ENCODE results near the gene TEK. TPM values are rescaled to one million over a fixed set of nuclear protein-coding genes. Genes with fewer than 3 reads are reported as not detected.

The TEK gene
- total RNA-seq, 1 experiment from 2014 or later = 0.15 TPM

DNA sequence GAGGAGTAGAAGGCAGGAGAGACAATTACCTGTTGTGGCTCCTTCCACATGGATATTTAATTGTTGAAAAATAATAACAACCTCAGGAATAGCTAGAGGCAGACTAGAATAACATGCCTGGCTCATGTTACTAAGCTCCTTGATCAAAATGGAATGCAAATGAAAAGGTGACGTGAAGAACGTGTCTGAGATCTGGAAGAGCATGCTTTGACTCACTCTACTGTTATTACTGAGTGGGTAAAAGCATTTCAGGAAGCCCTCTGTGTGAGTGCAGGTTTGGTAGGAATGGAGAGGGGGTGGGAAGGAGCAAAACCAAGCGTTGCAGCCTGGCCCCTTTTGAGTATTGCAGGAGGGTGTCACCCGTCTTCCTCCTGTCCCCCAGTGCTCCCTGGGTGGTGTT lies 103.2 kb downstream of the TEK start:
- no peak for DNase-seq (ENCODE audit: low spot score)

DNA sequence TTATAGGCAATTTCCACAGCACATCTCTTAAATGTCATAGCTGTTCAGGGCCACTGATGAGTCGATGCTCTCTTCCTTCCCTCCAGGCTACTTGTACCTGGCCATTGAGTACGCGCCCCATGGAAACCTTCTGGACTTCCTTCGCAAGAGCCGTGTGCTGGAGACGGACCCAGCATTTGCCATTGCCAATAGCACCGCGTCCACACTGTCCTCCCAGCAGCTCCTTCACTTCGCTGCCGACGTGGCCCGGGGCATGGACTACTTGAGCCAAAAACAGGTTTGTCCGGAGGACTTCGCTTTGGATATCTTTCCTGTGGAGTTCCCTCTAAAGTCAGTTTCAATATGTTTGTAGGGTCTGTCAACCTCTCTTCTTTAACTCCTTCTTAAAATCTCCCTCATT lies 103.6 kb downstream of the TEK start:
- DNase-seq (ENCODE audit: low spot score) = no peak

DNA sequence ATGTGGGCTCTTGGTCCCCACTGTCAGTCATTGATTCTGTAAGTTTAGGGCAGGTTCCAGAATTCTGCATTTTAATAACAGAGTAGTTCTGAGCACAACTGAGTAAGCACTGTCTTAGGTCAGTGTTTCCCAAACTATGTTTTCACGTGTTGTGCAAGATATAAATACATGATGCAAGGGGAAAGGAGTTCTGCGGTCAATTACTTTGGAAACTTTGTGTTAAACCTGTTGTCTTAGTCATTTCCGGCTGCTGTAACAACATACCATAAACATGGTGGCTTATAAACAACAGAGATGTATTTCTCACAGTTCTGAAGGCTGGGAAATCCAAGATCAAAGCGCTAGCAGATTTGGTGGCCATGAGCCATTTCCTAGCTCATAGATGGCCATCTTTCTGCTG lies 118.2 kb downstream of the TEK start:
- DNase-seq (ENCODE audit: low spot score) = no peak

DNA sequence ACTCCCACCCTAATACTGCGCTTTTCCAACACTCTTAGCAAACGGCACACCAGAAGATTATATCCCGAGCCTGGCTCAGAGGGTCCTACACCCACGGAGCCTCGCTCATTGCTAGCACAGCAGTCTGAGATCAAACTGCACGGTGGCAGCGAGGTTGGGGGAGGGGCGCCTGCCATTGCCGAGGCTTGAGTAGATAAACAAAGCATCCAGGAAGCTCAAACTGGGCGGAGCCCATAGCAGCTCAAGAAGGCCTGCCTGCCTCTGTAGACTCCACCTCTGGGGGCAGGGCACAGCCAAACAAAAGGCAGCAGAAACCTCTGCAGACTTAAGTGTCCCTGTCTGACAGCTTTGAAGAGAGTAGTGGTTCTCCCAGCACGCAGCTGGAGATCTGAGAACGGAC lies 130.6 kb downstream of the TEK start:
- DNase-seq (ENCODE audit: low spot score) = peak; percentile 7

DNA sequence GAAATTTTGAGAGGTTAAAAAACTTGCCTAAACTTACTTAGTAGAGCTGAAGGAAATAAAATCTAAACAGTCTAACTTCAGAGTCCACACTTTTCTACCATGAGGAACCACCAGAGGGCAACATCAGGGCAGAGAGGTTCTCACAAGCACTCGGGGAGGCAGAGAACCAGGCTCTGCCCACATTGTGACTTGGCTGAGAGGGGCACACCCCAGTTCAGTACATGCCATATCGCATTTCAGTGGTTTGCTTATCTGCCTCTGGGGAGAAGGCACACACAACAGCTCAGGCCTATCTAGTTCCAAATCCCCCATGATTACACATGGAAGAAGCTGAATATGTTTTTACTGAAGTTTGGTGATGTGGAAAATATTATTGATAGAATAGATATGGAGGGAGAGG lies 138.7 kb downstream of the TEK start:
- peak; percentile 82 for DNase-seq (ENCODE audit: low spot score)

DNA sequence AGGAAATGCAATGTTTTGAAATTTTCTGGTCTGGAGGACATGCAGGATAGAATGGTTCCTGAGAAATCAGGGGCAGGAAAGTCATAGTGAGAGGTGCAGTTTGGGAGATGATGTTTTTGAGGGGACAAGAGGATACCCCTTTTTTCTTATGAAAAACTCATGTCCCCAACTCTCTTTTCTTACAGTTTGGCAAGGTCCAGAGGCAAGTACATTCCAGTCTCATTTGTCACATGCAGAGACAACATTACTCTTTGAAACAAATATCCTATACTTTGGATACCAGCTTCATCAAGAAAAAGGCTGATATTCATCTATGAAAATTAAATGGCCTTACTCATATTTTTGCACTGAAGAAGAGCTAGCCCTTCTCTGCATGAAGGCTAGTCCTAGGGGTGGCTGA lies 139.7 kb downstream of the TEK start:
- no peak for DNase-seq (ENCODE audit: low spot score)

DNA sequence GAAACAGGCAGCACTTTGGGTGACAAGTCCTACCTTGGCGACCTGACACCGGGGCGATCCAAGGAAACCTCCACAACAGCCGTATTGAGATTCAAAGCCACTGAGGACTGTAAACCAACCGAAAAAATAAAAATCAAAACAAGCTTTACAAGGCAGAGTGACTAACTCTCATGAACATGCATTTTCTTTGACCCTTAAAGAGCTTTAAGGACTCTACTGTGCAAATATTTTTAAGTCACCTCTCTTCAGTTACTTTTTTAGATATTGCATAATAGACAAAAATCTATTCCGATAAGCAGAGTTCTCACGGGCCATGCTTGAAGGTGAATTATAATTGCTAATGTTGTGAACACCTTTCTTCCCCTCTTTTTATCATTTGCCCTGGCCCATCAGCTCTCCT lies 149.6 kb downstream of the TEK start:
- no peak for DNase-seq (ENCODE audit: low spot score)

DNA sequence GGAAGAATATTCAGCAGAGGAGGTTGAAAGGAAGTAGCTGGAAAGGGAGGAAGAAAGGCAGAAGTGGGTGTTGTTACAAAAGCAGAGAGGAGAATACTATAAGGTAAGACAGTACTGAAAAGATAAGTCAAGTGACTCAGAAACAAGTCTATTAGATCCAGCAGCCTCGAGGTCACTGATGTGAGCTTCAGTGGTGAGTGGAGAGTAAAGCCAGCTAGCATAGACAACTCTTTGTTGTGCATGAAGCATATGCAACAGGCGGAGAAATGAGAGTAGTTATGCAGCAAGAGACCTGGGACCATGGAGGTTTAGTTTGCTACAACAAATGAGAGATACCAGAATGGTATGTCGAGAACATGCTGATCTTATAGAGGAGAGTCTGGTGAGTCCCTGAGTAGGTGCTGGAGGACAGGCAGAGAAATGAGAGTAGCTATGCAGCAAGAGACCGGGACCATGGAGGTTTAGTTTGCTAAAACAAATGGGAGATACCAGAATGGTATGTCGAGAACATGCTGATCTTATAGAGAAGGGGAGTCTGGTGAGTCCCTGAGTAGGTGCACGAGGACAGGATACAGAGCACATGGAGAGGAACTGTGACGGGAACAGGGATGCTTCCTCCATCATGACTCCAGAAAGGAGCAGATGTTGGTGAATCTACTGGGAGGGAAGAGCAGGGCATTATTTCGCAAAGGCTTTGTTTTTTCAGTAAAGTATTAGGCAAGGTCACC lies 151.9 kb downstream of the TEK start:
- DNase-seq (ENCODE audit: low spot score) = no peak

DNA sequence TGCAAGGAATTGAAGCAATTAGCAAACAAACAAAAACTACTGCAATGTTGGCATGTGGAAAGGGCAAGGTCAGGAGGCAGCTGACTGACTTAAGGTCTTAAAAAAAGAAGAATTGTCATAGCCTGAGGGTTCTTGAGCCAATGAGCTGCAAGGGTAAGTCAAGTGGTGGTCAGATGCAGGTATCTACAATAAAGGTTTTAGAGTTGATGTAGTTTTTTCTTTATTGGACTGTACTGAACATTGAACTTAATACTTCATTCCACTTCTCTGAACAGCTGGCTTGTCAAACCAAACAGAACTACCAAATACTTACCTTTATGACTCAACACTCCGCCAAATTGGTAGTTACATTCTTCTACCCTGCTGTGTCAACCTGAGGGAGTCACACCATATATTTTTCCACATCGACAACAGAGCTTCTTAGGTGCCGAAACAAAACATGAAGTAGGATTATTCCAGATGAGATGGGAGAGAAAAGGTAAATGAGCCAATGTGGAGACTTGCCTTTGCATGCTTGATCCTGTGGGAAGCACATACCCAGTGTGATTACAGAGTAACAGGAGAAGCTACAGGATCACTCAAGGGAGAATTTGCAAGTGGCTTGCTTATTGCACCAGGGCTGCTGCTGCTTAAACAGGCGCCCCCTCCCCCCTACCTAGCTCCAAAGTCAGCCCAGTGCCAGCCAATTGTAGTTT lies 152.6 kb downstream of the TEK start:
- DNase-seq (ENCODE audit: low spot score) = peak; percentile 15

DNA sequence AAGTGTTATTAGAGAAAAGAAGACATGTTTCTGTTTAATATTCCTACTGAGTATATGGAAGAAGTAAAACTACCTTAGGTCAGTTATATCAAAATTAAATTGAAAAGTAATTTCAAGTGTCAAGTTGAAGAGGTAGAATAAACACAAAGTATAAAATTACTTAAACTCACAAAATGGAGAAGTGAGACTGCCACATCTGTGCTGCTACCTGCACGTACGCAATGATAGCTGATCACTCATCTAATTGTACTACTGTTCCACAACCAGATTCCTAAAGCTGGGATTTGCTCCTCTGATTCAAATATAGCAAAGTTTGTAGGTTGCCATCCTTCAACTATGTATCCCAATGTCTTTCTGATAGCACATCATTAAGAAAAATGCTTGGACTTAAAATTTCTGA lies 163.1 kb downstream of the TEK start:
- no peak for DNase-seq (ENCODE audit: low spot score)

DNA sequence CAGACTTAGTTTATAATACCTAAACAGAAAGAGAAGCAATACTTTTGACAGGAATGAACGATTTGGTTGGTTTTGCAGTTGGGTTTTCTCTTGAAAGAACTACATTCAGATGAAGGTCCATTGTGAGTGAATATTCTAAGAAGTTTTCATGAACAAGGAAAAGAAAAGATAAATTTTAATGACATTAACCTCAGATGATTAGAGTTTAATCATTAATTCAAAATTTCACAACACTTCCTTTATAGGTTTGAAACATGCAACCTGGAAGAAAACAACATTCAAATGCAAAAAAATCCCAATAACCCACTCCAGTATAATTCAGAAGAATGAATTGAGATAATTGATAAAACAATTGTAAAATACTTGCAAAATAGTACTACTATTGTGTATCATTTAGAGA lies 164.2 kb downstream of the TEK start:
- DNase-seq (ENCODE audit: low spot score) = peak; percentile 75

DNA sequence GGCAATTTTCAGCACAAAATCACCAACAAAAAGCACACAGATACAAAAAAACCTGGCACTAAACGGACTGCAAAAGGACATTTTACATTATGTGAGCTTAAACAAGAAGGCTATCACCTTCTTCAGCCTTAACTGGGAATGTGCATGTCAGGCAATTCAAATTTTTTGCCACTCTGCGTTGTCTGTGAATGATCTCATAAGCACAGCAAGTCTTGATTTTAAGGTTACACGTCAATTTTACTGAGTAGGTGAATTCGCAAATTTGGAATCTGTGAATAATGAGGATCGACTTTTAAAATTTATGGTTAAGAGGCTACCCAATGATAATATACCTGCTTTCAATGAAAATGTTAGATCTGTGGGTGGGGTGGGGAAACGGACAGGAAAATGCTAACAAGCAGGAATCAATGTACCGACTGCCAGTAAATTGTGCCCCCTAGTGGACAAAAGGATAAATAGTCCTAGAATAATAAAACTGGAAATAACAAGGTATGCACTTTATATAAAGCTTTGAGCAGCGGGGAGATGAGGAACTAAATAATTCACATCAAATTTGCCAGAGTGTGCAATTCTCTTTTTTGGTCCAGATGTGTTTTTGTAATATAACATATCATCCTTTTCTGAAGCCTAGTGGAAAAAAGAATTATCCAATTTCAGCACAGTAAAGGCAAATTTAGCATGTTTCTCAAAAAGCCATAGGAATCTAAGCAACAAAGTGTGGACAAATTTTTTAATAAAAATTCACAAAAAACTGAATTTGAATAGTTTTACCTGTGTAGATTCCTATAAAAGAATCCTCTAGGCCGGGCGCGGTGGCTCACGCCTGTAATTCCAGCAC lies 167.4 kb downstream of the TEK start:
- DNase-seq (ENCODE audit: low spot score) = peak; percentile 84

DNA sequence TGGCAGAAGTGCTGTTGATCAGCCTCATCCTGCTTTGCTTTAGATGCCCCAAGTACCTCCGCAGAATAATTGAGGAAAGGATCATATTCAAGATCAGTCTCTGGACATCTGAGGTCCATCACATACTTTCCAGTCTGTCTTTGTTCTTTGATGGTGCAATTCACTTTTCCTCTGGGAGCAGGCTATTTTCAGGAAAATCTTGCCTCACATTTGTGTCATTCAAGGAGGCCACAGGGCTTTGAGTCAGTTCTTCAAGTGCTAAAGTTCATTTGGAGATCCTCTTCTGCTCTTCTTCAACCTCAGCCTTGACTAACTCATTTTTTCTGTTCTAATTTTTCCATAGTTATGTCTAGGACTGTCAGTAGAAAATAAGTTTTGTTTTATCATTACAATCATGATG lies 169.3 kb downstream of the TEK start:
- no peak for DNase-seq (ENCODE audit: low spot score)

DNA sequence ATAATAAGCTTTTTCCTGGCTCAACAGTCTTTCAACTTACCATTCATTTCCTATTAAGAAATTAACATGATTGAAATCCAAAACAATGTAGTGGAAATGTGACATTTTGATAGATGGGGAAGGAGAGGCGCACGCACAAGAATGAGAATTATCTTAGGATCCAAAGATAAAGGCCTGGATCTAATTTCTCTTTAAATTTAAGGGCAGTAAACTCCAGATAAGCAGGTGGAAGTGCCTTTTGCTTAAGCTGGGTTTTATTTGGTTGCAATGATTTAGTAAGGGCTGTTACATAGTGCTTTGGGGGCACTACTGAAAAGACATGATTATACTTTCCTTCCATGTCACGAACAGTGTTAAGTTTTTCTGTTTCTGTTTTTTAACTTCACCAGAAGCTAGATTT lies 170.6 kb downstream of the TEK start:
- DNase-seq (ENCODE audit: low spot score) = no peak

Small RNA genes lying within 50 kb of the gene (small RNA-seq; reads per million reads assigned to genes)
- gene AL355433.1 (not detected), gene RNA5SP280 (not detected)

Other genes starting within 250 kb of the TEK start
- gene CAAP1, start 216.4 kb upstream of the TEK start, total RNA-seq (2014; rRNA removed; shearing (Covaris generic)) = 19.9 and 28.2 TPM in 2 replicates
- gene PLAA, start 162.0 kb upstream of the TEK start, total RNA-seq (2014; rRNA removed; shearing (Covaris generic)) = 25.7 and 28.4 TPM in 2 replicates
- gene IFT74, start 152.8 kb upstream of the TEK start, total RNA-seq (2014; rRNA removed; shearing (Covaris generic)) = 4.0 and 4.7 TPM in 2 replicates
- 0.08 TPM in 1 of 2 replicates, not detected in the other for gene LRRC19, start 103.6 kb upstream of the TEK start, total RNA-seq (2014; rRNA removed; shearing (Covaris generic))
- 0.18 TPM in 1 of 2 replicates, not detected in the other for gene EQTN, start 187.9 kb downstream of the TEK start, total RNA-seq (2014; rRNA removed; shearing (Covaris generic))